PC-9 (cell line): Measurements from ENCODE around the gene PPP6C. TPM values are rescaled to one million over a fixed set of nuclear protein-coding genes. Genes with fewer than 3 reads are reported as not detected.
"Not testable (repeated sequence)": the region's sequence is repeated elsewhere in the genome, so short reads cannot be mapped to it uniquely, and the experiment has no call there.

Source experiments
- BruUV-seq: library from RNA; stranded (reverse); fragments of 400-500 nt; replicated peaks from 2 replicates; lab custom pipeline; 2021; lab: Mats Ljungman, UMichigan
- CTCF ChIA-PET: fragments of 300-600 bp; sonication (Branson Sonifier 250); formaldehyde crosslinking; loops from one replicate; lab custom pipeline; 2022; ENCODE audit warnings: antibody characterized with exemption; lab: Charles Lee
- POLR2A ChIA-PET: fragments of 300-600 bp; sonication (Branson Sonifier 250); formaldehyde crosslinking; loops from one replicate; lab custom pipeline; 2022; ENCODE audit warnings: antibody characterized with exemption; ENCODE audit not compliant: unreplicated experiment; lab: Charles Lee
- DNase-seq, 2 experiments: peaks; one replicate each; pipeline versions ENCODE4 v3.0.0 to v3.0.0-alpha.2; 2015 to 2022; ENCODE audit warnings: mixed read lengths in 1 of 2
- H2AFZ ChIP-seq: fragments of 200-600 bp; sonication (generic); 2 replicates; pipeline ENCODE4 v1.8.1; 2017; ENCODE audit warnings: antibody characterized with exemption
- H3F3A ChIP-seq: fragments of 200-600 bp; sonication (generic); 2 replicates; pipeline ENCODE4 v1.8.1; 2017; ENCODE audit warnings: antibody characterized with exemption, mild to moderate bottlenecking, low read depth; ENCODE audit not compliant: insufficient read depth
- H3K27ac ChIP-seq: fragments of 200-600 bp; sonication (generic); 2 replicates; pipeline ENCODE4 v1.6.1; 2016; ENCODE audit warnings: mixed run types
- H3K27me3 ChIP-seq: fragments of 200-600 bp; sonication (generic); 2 replicates; pipeline ENCODE4 v1.6.1; 2016; ENCODE audit warnings: low read depth, mixed run types; ENCODE audit not compliant: insufficient read depth
- H3K36me3 ChIP-seq: fragments of 200-600 bp; sonication (generic); 2 replicates; pipeline ENCODE4 v1.6.1; 2016; ENCODE audit warnings: low read depth, mixed run types
- H3K4me1 ChIP-seq: fragments of 200-600 bp; sonication (generic); replicated peaks from 2 replicates; pipeline ENCODE4 v1.6.1; 2016; ENCODE audit warnings: mixed run types; ENCODE audit not compliant: insufficient read depth
- H3K4me2 ChIP-seq: fragments of 200-600 bp; sonication (generic); 2 replicates; pipeline ENCODE4 v1.6.1; 2017; ENCODE audit warnings: mixed run types
- H3K4me3 ChIP-seq: fragments of 200-600 bp; sonication (generic); 2 replicates; pipeline ENCODE4 v1.6.1; 2016; ENCODE audit warnings: mixed run types
- H3K79me2 ChIP-seq: fragments of 200-600 bp; sonication (generic); 2 replicates; pipeline ENCODE4 v1.6.1; 2017; ENCODE audit warnings: low read depth, mixed run types
- H3K9me2 ChIP-seq: fragments of 200-600 bp; sonication (generic); 2 replicates; pipeline ENCODE4 v1.8.1; 2017; ENCODE audit warnings: mild to moderate bottlenecking; ENCODE audit not compliant: insufficient read depth
- H3K9me3 ChIP-seq: fragments of 200-600 bp; sonication (generic); 2 replicates; pipeline ENCODE4 v1.8.1; 2016; ENCODE audit warnings: low read depth; ENCODE audit not compliant: insufficient read depth
- H4K20me1 ChIP-seq: fragments of 200-600 bp; sonication (generic); 2 replicates; pipeline ENCODE4 v1.8.1; 2017; ENCODE audit not compliant: insufficient read depth
- CTCF ChIP-seq: fragments of 200-600 bp; sonication (generic); conservative IDR thresholded peaks from 2 replicates; pipeline ENCODE4 v1.6.1; 2017; ENCODE audit warnings: mixed run types, antibody characterized with exemption, mild to moderate bottlenecking, moderate library complexity
- EZH2 ChIP-seq: fragments of 200-600 bp; sonication (generic); IDR thresholded peaks from 2 replicates; pipeline ENCODE4 v1.8.0; 2017; ENCODE audit warnings: antibody characterized with exemption, low read depth
- intact Hi-C: fragments of 100-400 bp; cut with micrococcal nuclease; formaldehyde crosslinking; loops from one replicate; pipeline ENCODE4 v1.10.0; 2022; ENCODE audit not compliant: unreplicated experiment
- total RNA-seq: library from RNA; stranded (reverse); gene quantifications from 2 replicates; pipeline ENCODE4 v1.2.3, GENCODE V29; 2021

Gene PPP6C
- total RNA-seq, 1 experiment from 2014 or later: 49.6 TPM

- intact Hi-C loops: no loop called here
- no peak overlapping the region for H3K4me2 ChIP-seq
Measured at GRCh38 chr9:125172031-125172755, 17.4 kb downstream of the PPP6C start.

GRCh38 chr9:125169895-125170294 is 19.7 kb downstream of the PPP6C start:
- no peak for TF ChIP-seq EZH2
- TF ChIP-seq CTCF: no peak
- no peak for DNase-seq
- ChIA-PET POLR2A (interaction anchor here (1.0 kb wide), 1 partner anchor 31 kb away, joined by 6 read pairs; no protein-coding TSS in a partner anchor), CTCF (no interaction called here)
- Histone ChIP-seq H4K20me1 (no peaks in the 10 kb centered on the region; the same call in 1 of the 2 replicates), H3K4me2 (no peak overlapping the region), H3K4me3 (no peak overlapping the region), H3K36me3 (peaks cover 4% of the 10 kb centered on the region; the same call in 1 of the 2 replicates), H3K79me2 (peaks cover 10% of the 10 kb centered on the region), H3K4me1 (no peaks in the 10 kb centered on the region), H2AFZ (no peak overlapping the region), H3K9me2 (no peaks in the 10 kb centered on the region), H3K27me3 (no peaks in the 10 kb centered on the region), H3F3A (peaks cover 16% of the 10 kb centered on the region; the same call in 1 of the 2 replicates), H3K27ac (no peak overlapping the region), H3K9me3 (no peaks in the 10 kb centered on the region)
- intact Hi-C loops: loop anchor here (10.0 kb wide), 1 partner anchor 75 kb away; no protein-coding TSS in a partner anchor
- no TSS peak for BruUV-seq

More at GRCh38 chr9:125172031-125172755, 17.4 kb downstream of the PPP6C start:
- Histone ChIP-seq H3K79me2 (peaks cover 16% of the 10 kb centered on the region), H3K27me3 (no peaks in the 10 kb centered on the region), H2AFZ (no peak overlapping the region), H3K9me3 (no peaks in the 10 kb centered on the region), H3K27ac (no peak overlapping the region), H3F3A (peaks cover 9% of the 10 kb centered on the region; the same call in 1 of the 2 replicates), H3K36me3 (peaks cover 4% of the 10 kb centered on the region; the same call in 1 of the 2 replicates), H3K4me1 (no peaks in the 10 kb centered on the region), H4K20me1 (no peaks in the 10 kb centered on the region; the same call in 1 of the 2 replicates), H3K4me3 (no peak overlapping the region), H3K9me2 (no peaks in the 10 kb centered on the region)
- ChIA-PET CTCF (no interaction called here), POLR2A (no interaction called here)
- TF ChIP-seq EZH2 (no peak), CTCF (no peak)
- DNase-seq: no peak
- BruUV-seq: no TSS peak

GRCh38 chr9:125166762-125167161 is 22.8 kb downstream of the PPP6C start:
- ChIA-PET CTCF (no interaction called here), POLR2A (no interaction called here)
- no peak for DNase-seq

GRCh38 chr9:125162891-125163290 is 26.7 kb downstream of the PPP6C start:
- H3K36me3 ChIP-seq, H2AFZ ChIP-seq, H3K4me2 ChIP-seq, BruUV-seq, H3K9me2 ChIP-seq, H3K4me3 ChIP-seq, H3K27ac ChIP-seq, H3K9me3 ChIP-seq, POLR2A ChIA-PET, H3K27me3 ChIP-seq, H4K20me1 ChIP-seq: not testable (repeated sequence)
- CTCF ChIA-PET: interaction anchor here (0.6 to 1.2 kb wide), 3 partner anchors 13 to 330 kb away, joined by 3 to 5 read pairs (median 3); no protein-coding TSS in a partner anchor
- intact Hi-C loops: loop anchor here (10.0 kb wide), 1 partner anchor 68 kb away; no protein-coding TSS in a partner anchor
- Histone ChIP-seq H3K79me2 (peaks cover 21% of the 10 kb centered on the region; the same call in 1 of the 2 replicates), H3F3A (peaks cover 27% of the 10 kb centered on the region; the same call in 1 of the 2 replicates), H3K4me1 (peaks cover 16% of the 10 kb centered on the region)
- DNase-seq: peak; percentile 23 to 61

More at GRCh38 chr9:125166762-125167161, 22.8 kb downstream of the PPP6C start:
- no peaks in the 10 kb centered on the region for H3K27me3 ChIP-seq
- no peaks in the 10 kb centered on the region for H4K20me1 ChIP-seq
- intact Hi-C loops: loop anchor here (10.0 kb wide), 1 partner anchor 72 kb away; no protein-coding TSS in a partner anchor
- no peak for TF ChIP-seq EZH2
- TF ChIP-seq CTCF: no peak
- H3K4me1 ChIP-seq: peaks cover 4% of the 10 kb centered on the region
- H3K36me3 ChIP-seq: peaks cover 4% of the 10 kb centered on the region; the same call in 1 of the 2 replicates
- H3F3A ChIP-seq: peaks cover 24% of the 10 kb centered on the region; the same call in 1 of the 2 replicates
- no peak overlapping the region for H3K4me3 ChIP-seq
- no peak overlapping the region for H2AFZ ChIP-seq
- no peak overlapping the region for H3K27ac ChIP-seq
- 0 out of 2 replicates have a peak, but pooled peaks cover 6% of the 10 kb centered on the region for H3K79me2 ChIP-seq
- no peaks in the 10 kb centered on the region for H3K9me2 ChIP-seq
- BruUV-seq: no TSS peak
- no peak overlapping the region for H3K4me2 ChIP-seq
- no peaks in the 10 kb centered on the region for H3K9me3 ChIP-seq
